Breast epithelium (tissue), 3 donors: ENCODE results near the gene FRK.

ENCODE experiments used
- CTCF ChIP-seq, 3 donors: fragments of 450-650 bp; IDR thresholded peaks; one replicate each; pipeline ENCODE4 v1.5.1; 2016 to 2017; ENCODE audit warnings: antibody characterized with exemption in 3 of 3, mild to moderate bottlenecking in 3 of 3, moderate library complexity in 3 of 3
- POLR2A ChIP-seq: fragments of 450-650 bp; IDR thresholded peaks from one replicate; pipeline ENCODE4 v1.6.1; 2016; ENCODE audit warnings: antibody characterized with exemption, mild to moderate bottlenecking, moderate library complexity

- TF ChIP-seq CTCF (IDR thresholded peaks at IDR 0.05) = no peak
- no peak for TF ChIP-seq POLR2A
These were observed 40.0 kb downstream of the FRK start for GRCh38 chr6:116020738-116021137.
